NCI-H146 treated with DMSO at 0.1 percent for 48 hours (cell line): Measurements from ENCODE around the gene UTP15.

Experiments
- DNase-seq: peaks from one replicate; lab custom pipeline; 2025; ENCODE audit not compliant: unreplicated experiment; lab: John Stamatoyannopoulos, UW

UTP15 gene

GRCh38 chr5:73564018-73564417 is 1.5 kb upstream of the UTP15 start:
- no peak for DNase-seq

GRCh38 chr5:73564675-73565074 is 868 bp upstream of the UTP15 start:
- no peak for DNase-seq

DNA sequence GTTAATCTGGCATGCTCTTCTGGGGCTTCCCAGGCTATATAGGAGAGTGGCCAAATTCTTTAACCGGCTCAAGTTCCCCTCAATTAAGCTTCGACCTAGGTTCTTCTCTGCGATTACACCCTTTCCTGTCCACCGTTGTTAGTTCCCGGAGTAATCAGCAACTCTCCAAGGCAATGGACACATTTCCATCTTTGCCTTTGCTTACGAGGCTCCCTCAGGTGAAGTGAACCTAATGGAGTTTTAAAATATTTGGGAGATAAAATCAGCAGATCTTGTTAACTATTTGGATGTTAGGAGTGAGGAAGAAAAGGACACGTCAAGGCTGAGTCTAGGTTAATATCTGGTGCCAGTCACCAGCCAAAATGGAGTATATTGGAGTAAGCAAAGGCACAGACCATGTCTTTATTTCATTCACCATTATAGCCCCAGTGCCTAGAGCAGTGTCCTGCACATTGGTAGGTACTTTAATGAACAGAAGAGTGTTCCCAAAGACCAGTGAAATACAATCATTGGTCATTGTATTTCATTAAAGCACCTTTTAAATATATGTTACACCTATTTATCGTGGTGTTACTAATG is 515 bp downstream of the UTP15 start:
- no peak for DNase-seq

DNA sequence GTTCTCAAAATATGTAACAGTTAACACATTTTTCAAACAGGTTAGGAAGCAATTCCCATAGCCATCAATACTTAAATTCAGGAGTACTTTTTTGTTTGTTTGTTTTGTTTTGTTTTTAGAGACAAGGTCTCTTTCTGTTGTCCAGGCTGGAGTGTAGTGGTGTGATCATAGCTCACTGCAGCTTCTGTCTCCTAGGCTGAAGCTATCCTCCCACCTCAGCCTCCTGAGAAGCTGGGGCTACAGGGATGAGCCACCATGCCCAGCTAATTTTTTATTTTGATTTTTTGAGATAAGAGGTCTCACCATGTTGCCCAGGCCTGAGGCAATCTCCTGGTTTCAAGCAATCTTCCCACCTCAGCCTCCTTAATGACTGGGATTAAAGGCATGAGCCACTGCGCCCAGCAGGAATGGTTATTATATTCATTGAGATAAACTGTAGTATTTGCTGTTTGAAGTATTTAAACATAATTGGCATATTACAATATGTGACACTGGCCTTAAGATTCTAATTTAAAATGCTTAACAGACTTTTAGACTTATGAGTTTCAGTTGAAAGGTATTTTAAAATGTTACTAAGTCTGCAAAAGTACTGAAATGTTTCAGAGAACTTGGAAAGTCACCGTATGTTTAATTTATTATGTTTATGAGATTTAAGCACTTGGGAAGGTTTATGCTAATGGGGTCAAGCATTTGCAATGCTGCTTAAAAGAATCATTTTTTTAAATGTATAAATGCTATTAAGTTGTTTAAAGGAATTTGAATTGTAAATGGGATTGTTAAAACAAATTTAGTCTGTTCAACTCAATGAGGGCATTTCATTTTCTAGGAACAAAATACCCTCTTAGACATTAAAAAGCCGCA is 17.0 kb downstream of the UTP15 start:
- peak; percentile 41 for DNase-seq

- DNase-seq, result no peak
These were observed 22.4 kb downstream of the UTP15 start for GRCh38 chr5:73587923-73588322.

- peak; percentile 64 for DNase-seq
These were observed 25.7 kb downstream of the UTP15 start for GRCh38 chr5:73591102-73591695.

GRCh38 chr5:73591698-73592501 is 26.4 kb downstream of the UTP15 start:
- DNase-seq, result no peak

DNA sequence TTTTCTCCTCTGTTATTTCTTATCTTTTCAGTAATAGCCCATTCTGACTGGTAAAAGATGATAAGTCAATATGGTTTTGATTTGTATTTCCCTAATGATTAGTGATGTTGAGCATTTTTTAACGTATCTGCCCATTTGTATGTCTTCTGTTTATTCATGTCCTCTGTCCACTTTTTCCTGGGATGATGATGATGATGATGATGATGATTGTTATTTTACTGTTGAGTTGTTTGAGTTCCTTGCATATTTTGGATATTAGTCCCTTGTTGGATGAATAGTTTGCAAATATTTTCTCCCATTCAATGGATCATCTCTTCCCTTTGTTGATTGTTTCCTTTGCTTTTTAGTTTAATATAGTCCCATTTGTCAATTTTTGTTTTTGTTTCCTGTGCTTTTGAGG is 27.0 kb downstream of the UTP15 start:
- no peak for DNase-seq

DNA sequence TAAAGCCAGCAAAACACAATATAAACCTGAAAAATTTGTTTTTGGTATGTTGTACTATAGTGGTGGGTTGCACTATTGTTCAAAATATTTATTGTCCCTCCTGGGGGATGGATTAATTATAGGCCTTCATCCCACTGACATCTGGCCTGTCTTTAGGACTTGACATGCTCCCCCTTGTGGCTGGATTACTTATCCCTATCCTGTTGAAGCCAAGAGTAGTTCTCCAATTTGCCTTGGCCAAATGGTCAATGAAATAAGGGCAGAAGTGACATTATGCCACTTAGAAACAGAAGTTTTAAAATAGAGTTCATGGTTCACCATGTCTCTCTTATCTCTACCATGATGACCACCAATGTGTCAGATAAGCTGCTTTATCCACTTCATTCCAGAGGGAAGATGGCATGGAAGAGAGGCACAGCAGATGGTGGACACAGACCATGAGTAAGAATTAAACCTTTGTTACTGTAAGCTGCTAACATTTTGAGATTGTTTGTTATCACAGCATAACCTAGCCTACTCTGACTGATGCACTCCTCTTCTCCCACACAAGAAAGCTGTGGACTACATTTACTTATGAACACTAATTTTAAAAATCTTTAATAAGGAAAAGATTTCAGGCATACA is 31.3 kb downstream of the UTP15 start:
- DNase-seq, result peak; percentile 11

GRCh38 chr5:73599380-73599779 is 33.8 kb downstream of the UTP15 start:
- no peak for DNase-seq

- DNase-seq, result no peak
These were observed 38.5 kb downstream of the UTP15 start for GRCh38 chr5:73603998-73604397.

DNA sequence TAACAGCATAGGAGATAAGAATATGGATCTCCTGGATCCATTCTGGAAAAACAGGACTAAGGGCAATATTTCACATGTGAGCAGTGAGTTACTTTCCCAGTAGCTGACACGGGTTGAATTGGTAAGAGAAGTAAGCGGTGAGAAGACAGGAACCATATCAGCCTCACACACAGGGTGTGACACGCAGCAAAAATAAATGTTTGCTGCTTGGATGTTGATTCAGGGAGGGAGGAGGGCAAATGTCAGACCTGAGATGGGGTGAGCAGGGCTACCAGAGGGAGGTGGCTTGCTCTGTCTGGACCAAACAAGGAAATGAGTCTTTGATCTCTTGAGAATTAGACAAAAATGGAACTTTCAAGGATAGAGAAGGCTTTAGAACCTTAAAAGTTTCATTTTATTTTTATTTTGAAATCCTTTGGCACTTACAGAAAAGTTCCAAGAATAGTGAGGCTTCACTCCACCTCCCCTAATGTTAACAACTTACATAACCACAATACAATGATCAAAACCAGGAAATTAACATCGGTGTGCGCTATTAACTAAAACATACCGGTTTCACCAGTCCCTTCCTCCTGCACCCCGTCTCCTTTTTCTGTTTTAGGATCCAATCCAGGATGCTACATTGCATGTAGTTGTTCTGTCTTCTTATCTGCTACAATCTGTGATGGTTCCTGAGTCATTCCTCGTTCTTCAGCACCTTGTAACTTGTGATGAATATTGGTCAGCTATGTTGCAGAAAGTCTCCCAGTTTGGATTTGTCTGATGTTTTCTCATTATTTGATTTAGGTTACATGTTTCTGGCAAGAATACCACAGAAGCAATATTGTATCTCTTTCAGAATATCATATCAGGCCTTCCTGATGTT is 39.9 kb downstream of the UTP15 start:
- DNase-seq, result no peak

GRCh38 chr5:73606206-73606753 is 40.7 kb downstream of the UTP15 start:
- DNase-seq, result no peak

- no peak for DNase-seq
These were observed 41.7 kb downstream of the UTP15 start for GRCh38 chr5:73607228-73607627.

DNA sequence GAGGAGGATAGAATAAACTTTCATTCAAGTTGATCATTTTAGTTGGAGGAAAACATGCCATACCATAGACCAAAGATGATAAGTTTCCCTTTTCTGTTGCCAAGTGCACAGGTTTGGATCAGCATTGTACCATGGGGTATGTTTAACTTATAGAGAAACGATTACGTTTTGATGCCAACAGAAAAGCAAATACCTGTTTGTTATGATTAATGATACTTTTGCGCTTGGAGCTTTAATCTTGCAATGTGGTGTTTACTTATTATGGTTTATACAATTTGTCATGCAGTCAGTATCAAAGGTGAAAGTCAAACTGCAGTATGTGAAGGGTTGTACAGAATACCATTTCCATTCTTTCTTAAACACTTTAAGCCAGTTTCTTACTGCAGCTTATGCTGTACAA is 47.3 kb downstream of the UTP15 start:
- no peak for DNase-seq

DNA sequence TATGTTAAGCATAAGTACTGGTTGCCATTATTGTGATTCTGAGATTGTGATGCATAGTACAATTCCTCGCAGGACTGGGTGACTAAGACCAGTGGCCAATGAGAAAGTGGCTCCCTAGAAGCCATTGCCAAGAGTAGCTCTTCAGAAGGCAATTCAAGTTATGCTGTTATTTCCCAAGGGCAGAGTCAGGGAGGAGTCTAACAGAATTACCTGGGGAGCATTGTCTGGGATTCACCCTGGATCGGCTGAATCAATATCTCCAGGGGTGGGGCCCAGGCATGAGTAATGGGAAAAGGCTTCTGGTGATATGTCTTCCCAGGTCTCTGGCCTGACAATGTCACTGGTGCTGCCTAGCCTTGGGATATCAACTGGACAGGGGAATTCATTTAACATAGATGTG is 49.5 kb downstream of the UTP15 start:
- peak; percentile 51 for DNase-seq

DNA sequence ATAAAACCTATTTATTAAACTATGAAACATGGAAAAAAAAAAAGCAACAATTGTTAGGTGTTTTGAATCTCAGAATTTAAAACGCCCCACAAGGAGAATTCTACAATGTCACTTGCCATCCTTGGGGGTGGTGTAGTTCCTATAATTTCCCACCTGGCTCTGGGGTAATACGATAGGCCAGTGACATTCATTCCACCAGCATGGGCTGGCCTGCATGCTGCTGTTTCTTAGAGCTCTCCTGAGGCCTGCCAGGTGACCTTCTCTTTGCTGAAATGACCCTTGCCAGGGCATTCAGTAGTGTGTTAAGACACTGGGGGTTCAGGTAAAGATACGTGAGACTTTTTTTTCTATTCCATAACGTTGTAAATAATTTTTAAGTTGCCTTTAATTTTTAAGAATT is 50.4 kb downstream of the UTP15 start:
- DNase-seq, result no peak

- DNase-seq, result no peak
These were observed 52.2 kb downstream of the UTP15 start for GRCh38 chr5:73617510-73618279.
